HG02884 (cell line): Measurements from ENCODE around the gene UCP3.

Source experiments
- ATAC-seq: cut with Tn5 transposase; IDR thresholded peaks from one replicate; pipeline ENCODE4 v1.9.1; 2021; ENCODE audit warnings: mild to moderate bottlenecking, moderate library complexity; ENCODE audit not compliant: unreplicated experiment

Gene UCP3

GRCh38 chr11:74008373-74009229 is at the start of gene UCP3:
Gene UCP3, minus strand, starts transcription at chr11:74009085. Its CDS starts 2,043 bp downstream, at chr11:74007042.
- ATAC-seq: no peak

- ATAC-seq: no peak
Measured at GRCh38 chr11:74057249-74058151, 48.6 kb upstream of the UCP3 start.

GRCh38 chr11:74055938-74056337 is 47.1 kb upstream of the UCP3 start:
- no peak for ATAC-seq

GRCh38 chr11:74050465-74050864 is 41.6 kb upstream of the UCP3 start:
- ATAC-seq: no peak

- ATAC-seq: no peak
Measured at GRCh38 chr11:74048993-74049392, 40.1 kb upstream of the UCP3 start.

GRCh38 chr11:74044538-74044937 is 35.7 kb upstream of the UCP3 start:
- no peak for ATAC-seq

- no peak for ATAC-seq
Measured at GRCh38 chr11:74043450-74043849, 34.6 kb upstream of the UCP3 start.

GRCh38 chr11:74037309-74037708 is 28.4 kb upstream of the UCP3 start:
- no peak for ATAC-seq

- no peak for ATAC-seq
Measured at GRCh38 chr11:74035264-74035663, 26.4 kb upstream of the UCP3 start.

- no peak for ATAC-seq
Measured at GRCh38 chr11:74033046-74033445, 24.2 kb upstream of the UCP3 start.

GRCh38 chr11:74030723-74031676 is 22.1 kb upstream of the UCP3 start:
- ATAC-seq: no peak

GRCh38 chr11:74025467-74026166 is 16.7 kb upstream of the UCP3 start:
- no peak for ATAC-seq

GRCh38 chr11:74024261-74025029 is 15.6 kb upstream of the UCP3 start:
- ATAC-seq: no peak

GRCh38 chr11:74023276-74023675 is 14.4 kb upstream of the UCP3 start:
- no peak for ATAC-seq

- ATAC-seq: no peak
Measured at GRCh38 chr11:74022546-74022945, 13.7 kb upstream of the UCP3 start.

GRCh38 chr11:74021998-74022397 is 13.1 kb upstream of the UCP3 start:
- no peak for ATAC-seq

- no peak for ATAC-seq
Measured at GRCh38 chr11:74020539-74020938, 11.7 kb upstream of the UCP3 start.

GRCh38 chr11:74019860-74020259 is 11.0 kb upstream of the UCP3 start:
- no peak for ATAC-seq

- no peak for ATAC-seq
Measured at GRCh38 chr11:74019104-74019738, 10.3 kb upstream of the UCP3 start.
